SU-DHL-6 (cell line): ENCODE data around the gene OGT.

ENCODE experiments used
- H2AFZ ChIP-seq: fragments of 200-600 bp; sonication (generic); 2 replicates; pipeline ENCODE4 v1.6.1; 2014; ENCODE audit warnings: low read depth, mild to moderate bottlenecking, moderate library complexity, mixed read lengths, antibody characterized with exemption, low read length; ENCODE audit not compliant: severe bottlenecking
- H3F3A ChIP-seq: fragments of 200-600 bp; shearing (Covaris generic); 2 replicates; pipeline ENCODE4 v1.6.0; 2016; ENCODE audit warnings: antibody characterized with exemption, mild to moderate bottlenecking; ENCODE audit not compliant: insufficient read depth
- H3K27ac ChIP-seq: fragments of 200-600 bp; sonication (generic); 2 replicates; pipeline ENCODE4 v1.5.1; 2016; ENCODE audit warnings: low read depth, mild to moderate bottlenecking, low read length, moderate library complexity, mixed read lengths
- H3K27me3 ChIP-seq: fragments of 200-600 bp; sonication (generic), shearing (Covaris generic); 2 replicates; pipeline ENCODE4 v1.6.0; 2014; ENCODE audit warnings: mild to moderate bottlenecking, low read length
- H3K36me3 ChIP-seq: fragments of 200-600 bp; sonication (generic); 2 replicates; pipeline ENCODE4 v1.6.1; 2014; ENCODE audit warnings: mild to moderate bottlenecking, low read length, mixed read lengths
- H3K4me2 ChIP-seq: fragments of 300-600, 200-600 bp; shearing (Covaris generic), sonication (generic); 2 replicates; pipeline ENCODE4 v1.6.0; 2014; ENCODE audit warnings: low read length, low read depth, mild to moderate bottlenecking; ENCODE audit not compliant: poor library complexity, severe bottlenecking
- H3K4me3 ChIP-seq: fragments of 200-600 bp; sonication (generic); 2 replicates; pipeline ENCODE4 v1.5.1; 2014; ENCODE audit warnings: antibody characterized with exemption, low read length, mild to moderate bottlenecking, mixed read lengths; ENCODE audit not compliant: insufficient read depth, poor library complexity, severe bottlenecking
- H3K79me2 ChIP-seq: fragments of 200-600 bp; sonication (generic); 2 replicates; pipeline ENCODE4 v1.6.1; 2014; ENCODE audit warnings: mild to moderate bottlenecking, low read length, moderate library complexity; ENCODE audit not compliant: insufficient read depth
- H3K9ac ChIP-seq: fragments of 200-600 bp; sonication (generic); 2 replicates; pipeline ENCODE4 v1.7.0; 2014; ENCODE audit warnings: mild to moderate bottlenecking, low read length
- H3K9me2 ChIP-seq: fragments of 200-600 bp; sonication (generic); replicated peaks from 2 replicates; pipeline ENCODE4 v1.6.1; 2014; ENCODE audit warnings: low read length; ENCODE audit not compliant: insufficient read depth
- H3K9me3 ChIP-seq: fragments of 200-600 bp; sonication (generic); 2 replicates; pipeline ENCODE4 v1.6.1; 2014; ENCODE audit warnings: low read length, mixed read lengths; ENCODE audit not compliant: insufficient read depth
- H4K20me1 ChIP-seq: fragments of 200-600 bp; sonication (generic); 2 replicates; pipeline ENCODE4 v1.6.1; 2014; ENCODE audit warnings: low read depth, mild to moderate bottlenecking, antibody characterized with exemption, low read length, moderate library complexity, mixed read lengths
- CTCF ChIP-seq: fragments of 200-600 bp; sonication (generic); IDR thresholded peaks from one replicate; pipeline ENCODE4 v1.5.1; 2017; ENCODE audit warnings: antibody characterized with exemption, mild to moderate bottlenecking, low read length, moderate library complexity; ENCODE audit not compliant: insufficient read depth, poor library complexity, severe bottlenecking
- EZH2phosphoT487 ChIP-seq: fragments of 200-600 bp; sonication (generic), shearing (Covaris generic); conservative IDR thresholded peaks from 2 replicates; pipeline ENCODE4 v1.6.1; 2018; ENCODE audit warnings: mild to moderate bottlenecking, antibody characterized with exemption, low read length, moderate library complexity, mixed read lengths

OGT gene

GRCh38 chrX:71542825-71543224, 9.9 kb downstream of the OGT start:
- Histone ChIP-seq H3K27me3 (no peaks in the 10 kb centered on the region), H3K79me2 (peaks cover 86% of the 10 kb centered on the region), H3K9me2 (no peaks in the 10 kb centered on the region), H3K9ac (no peak overlapping the region), H3K27ac (no peak overlapping the region), H4K20me1 (peaks cover 16% of the 10 kb centered on the region; the same call in 1 of the 2 replicates), H2AFZ (no peak overlapping the region), H3K36me3 (peaks cover 23% of the 10 kb centered on the region; the same call in 1 of the 2 replicates), H3K9me3 (no peaks in the 10 kb centered on the region), H3F3A (peaks cover 12% of the 10 kb centered on the region; the same call in 1 of the 2 replicates), H3K4me3 (no peak overlapping the region), H3K4me2 (no peak overlapping the region)
- TF ChIP-seq CTCF (no peak), EZH2phosphoT487 (no peak)

- Histone ChIP-seq H3K36me3 (peaks cover 20% of the 10 kb centered on the region; the same call in 1 of the 2 replicates), H3K4me2 (no peak overlapping the region), H3K9me3 (no peaks in the 10 kb centered on the region), H3K9ac (no peak overlapping the region), H3K9me2 (no peaks in the 10 kb centered on the region), H3K27me3 (no peaks in the 10 kb centered on the region), H3K4me3 (no peak overlapping the region), H3K79me2 (peaks cover 82% of the 10 kb centered on the region), H2AFZ (no peak overlapping the region), H3F3A (peaks cover 9% of the 10 kb centered on the region; the same call in 1 of the 2 replicates), H3K27ac (no peak overlapping the region), H4K20me1 (peaks cover 15% of the 10 kb centered on the region; the same call in 1 of the 2 replicates)
- TF ChIP-seq CTCF, result no peak
- no peak for TF ChIP-seq EZH2phosphoT487
Measured at GRCh38 chrX:71543316-71543715, 10.4 kb downstream of the OGT start.

- Histone ChIP-seq H3K9me2 (no peaks in the 10 kb centered on the region), H3K36me3 (peaks cover 18% of the 10 kb centered on the region; the same call in 1 of the 2 replicates), H3K9me3 (no peaks in the 10 kb centered on the region), H3K79me2 (peaks cover 62% of the 10 kb centered on the region), H3F3A (peaks cover 8% of the 10 kb centered on the region; the same call in 1 of the 2 replicates), H4K20me1 (peaks cover 10% of the 10 kb centered on the region; the same call in 1 of the 2 replicates), H2AFZ (no peak overlapping the region), H3K9ac (no peak overlapping the region), H3K4me3 (no peak overlapping the region), H3K4me2 (no peak overlapping the region), H3K27ac (no peak overlapping the region), H3K27me3 (no peaks in the 10 kb centered on the region)
- TF ChIP-seq CTCF, result no peak
- no peak for TF ChIP-seq EZH2phosphoT487
Measured at GRCh38 chrX:71545364-71545763, 12.5 kb downstream of the OGT start.
